Eye (tissue), 1 donor: Measurements from ENCODE around the gene DLST.
A peak's percentile ranks its signal among the peaks of the same experiment; 100 is the strongest.

Experiments
- DNase-seq: peaks from one replicate; pipeline ENCODE4 v3.0.0-alpha.2; 2015

DLST gene

DNA sequence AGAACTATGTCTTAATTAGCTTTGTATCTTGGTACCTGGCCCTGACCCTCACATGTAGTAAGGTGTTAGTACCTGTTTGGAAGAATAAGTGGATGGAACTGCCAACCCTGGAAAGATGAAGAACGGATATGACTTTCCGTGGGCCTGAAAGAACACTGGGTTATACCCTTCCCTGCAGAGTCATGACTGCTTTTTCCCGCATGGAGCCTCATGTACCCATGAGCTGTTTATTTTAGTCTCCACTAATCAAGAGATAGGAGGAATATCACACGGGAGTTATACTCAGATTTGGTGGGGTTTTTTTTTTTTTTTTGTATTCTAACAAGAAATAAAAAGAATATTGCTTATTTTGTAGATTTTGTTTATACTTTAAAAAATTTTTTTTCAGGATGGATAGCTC, 15.9 kb downstream of the DLST start:
- no peak for DNase-seq

DNA sequence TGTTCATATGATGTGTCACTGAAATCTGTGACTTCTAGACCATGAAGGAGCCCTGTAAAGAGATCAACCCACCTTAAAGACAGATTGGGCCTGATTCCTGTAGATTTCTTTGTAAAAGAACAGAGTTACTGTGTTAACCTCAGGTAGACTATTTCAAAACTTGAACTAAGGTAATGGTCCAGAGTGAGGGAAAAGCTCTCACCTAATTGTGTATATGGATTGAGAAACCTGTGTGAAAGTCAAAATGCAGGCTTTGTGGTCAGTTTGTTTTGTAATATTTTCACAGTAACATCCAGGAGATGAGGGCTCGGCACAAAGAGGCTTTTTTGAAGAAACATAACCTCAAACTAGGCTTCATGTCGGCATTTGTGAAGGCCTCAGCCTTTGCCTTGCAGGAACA, 16.4 kb downstream of the DLST start:
- no peak for DNase-seq

DNA sequence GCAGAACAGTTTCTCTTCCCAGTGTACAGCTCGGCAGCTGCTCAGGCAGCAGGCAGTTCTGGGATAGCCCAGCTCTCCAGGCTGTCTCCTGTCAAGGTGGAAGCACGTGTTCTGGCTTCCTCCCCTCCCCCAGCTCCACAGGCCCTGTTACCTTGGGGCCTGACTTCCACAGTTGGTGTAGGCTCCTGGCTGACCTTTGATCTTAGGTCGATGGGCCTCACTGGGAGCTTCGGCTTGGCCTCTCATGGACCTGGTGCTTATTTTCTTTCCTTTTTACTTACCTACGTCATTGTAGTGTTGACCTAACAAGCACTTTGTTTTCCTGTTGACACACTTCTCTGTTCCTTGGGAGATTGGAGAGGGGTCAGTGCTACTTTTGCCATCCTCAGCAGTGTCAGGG, 17.0 kb downstream of the DLST start:
- DNase-seq, result no peak

DNA sequence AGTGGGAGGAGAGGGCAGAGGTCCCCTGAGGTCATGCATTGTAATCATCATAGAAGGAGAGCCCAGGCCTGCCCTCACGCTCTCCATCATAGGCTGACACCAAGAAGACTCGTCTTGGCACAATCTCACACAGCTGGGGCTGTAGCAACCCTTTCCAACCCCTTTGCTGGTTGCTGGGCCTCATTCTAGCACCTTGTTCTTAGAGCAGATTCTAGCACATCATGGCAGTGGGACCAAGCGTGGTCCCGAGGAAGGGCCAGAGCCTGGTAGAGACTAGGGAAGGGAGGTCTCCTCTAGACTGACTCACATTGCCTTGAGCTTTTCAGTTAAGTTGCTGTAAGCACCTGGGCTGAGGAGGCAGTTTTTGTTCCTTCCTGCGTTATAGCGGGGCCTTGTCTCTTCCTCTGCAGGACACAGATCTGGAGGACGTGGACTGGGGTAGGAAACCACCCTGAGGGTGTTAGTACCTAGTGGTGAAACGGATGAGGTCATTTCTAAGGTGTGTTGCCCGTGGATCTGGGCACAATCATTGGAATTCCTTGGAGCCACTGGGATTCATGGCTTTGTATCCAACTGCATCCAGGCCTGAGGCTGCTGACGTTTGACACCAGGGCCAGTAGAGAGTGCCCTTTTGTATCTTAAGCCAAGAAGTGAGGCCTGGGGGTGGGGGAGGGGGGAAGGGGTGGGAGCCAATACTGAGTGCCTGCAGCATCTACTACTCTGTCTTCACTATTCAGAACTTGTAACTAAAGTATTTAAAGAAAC, 21.4 kb downstream of the DLST start:
- DNase-seq, result no peak

DNA sequence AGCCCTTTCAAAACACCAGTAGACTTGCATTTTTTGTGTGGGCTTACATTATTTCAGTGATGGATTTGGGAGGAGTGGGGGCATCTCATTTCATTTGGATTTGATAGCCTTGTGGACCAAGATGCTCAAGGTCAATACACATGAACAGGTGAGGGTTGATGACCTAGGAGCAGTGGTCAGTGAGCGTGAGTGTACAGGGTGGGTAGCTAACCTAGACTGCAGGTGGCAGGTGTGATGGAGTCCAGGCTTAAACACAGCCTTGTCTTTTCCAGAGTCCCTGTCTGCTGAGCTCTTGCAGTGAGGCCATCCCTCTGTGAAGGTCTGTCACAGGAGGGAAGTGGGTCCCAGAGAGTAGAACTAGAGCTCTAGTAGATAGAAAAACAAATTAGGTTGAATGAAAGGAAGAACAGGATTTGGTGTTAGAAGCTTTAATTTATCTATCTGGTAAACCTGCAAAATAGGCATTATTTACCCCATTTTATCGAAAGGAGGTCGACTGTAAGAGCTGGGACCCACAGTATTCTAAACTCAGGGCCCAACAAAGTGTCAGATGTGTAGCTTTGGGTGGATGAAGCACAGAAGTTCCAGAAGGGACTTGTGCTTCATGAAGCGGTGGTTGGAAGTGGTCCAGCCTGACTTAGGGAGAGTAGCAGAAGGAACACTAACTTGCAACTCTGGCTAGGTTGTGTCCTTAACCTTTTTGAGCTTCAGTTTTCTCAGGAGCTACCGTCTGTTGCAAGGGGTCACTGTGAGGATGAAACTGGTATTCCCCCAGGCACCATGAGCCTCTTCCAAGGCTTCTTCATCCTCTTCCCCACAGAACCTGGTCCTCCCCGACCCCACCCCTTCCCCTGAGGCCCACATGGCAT, 23.2 kb downstream of the DLST start:
- DNase-seq, result no peak

DNA sequence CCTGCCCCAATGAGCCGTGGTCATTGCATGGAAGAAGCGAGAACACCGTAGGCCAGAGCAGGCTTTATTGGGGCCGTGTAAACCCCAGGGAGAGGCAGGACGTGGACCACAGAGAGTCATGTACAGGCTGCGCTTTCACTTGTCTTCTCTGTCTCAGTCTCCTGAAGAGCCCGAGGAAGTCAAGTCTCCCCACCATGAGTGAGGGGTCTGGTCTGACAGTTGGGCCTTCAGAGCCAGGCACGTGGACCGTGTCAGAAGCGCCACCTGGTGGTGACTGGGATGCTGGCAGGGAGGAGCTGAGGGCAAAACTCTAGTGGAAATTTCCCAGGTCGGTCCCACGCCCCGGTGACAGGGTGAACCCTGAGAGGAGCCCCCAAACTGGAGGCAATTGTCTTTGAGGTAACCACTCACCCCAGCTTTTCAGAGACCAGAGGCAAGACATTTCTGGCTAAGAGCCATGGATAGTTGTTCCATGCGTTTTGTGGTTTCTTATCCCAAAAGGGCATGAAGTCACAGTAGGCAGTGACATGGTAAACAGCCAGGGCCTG, 24.0 kb downstream of the DLST start:
- DNase-seq, result peak; percentile 84

DNA sequence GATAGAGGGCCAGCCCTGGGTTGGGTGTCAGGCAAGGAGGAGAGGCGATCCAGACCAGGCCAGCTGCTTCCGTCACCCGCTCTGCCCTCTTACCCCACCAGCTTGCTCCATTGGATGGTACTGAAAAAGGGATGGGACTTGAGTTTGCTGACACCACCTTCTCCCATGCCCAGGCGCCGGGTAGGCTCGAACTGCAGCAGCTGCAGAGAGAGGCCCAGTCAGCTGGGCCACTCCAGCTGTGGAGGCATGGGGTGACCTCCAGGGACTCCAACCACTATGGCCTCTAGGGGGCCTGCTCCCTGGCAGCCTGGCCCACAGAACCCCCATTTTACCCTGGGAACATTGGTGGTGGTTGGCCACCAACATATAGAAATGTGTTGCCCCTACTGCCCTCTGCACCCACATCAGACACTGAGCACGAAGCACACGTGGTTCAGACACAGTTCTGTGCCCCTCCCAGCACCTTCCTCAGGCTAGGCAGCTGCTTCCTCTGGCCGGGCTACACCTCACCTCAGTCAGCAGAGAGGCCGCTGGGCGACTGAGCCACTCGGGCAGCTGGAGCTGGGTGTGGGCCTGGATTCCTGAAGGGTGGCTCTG, 25.3 kb downstream of the DLST start:
- no peak for DNase-seq

DNA sequence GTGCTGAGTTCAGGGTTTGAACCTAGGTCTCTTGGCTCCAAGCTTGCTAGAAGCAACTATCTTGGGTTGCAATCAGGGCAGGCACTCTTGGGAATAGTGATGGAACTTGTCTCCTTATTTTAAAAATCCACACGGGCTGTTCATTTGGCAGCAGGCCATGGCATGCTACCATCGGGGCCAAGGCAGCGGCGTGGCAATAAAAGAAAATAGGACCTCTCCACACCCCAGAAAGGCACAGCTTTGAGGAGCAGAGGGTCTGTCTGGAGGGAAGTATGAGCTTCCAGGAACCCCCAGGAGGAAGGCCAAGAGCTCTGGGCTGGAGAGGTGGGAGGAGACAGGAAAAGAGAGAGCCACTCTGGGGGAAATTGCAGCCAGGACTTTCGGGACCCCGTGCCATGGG, 26.0 kb downstream of the DLST start:
- no peak for DNase-seq

DNA sequence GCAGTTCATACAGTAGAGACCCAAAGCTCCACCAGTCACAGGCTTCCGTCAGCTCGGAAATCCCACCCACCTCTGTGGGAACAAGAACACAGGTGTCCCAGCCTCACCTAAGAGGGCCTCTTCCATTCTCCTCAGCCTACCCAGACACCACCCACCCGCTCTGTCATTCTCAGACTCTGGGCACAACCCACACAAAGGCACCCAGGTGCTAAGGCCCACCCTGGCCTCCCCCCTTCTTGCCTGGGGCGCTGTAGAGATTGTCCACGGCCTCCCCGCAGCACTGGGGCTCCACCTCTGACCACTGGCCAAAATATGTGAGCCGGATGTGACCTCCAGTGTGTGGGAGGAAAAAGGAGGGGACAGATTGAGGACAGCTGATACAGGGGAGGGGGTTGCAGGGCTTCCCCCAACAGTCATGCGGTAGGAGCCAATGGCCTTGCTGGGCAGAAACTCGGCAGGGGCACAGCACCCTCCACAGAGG, 27.2 kb downstream of the DLST start:
- no peak for DNase-seq

DNA sequence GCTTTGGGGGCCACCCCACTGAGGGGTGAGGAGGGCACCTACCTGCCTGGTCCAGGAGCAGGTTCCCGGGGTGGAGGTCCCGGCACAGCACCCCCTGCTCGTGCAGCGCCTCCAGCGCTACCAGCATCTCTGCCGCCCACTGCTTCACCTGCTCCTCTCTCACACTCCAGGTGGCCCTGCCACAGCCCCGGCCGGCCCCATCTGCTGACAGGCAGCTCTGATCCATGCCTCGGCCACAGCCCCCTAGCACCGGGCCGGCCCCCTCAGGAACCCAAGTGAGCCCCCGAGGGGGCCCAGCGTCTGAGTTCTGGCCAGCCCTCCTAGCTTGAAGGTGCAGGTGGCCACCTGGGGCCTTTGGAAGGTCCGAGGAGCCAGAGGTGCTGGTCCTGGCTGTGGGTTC, 27.8 kb downstream of the DLST start:
- DNase-seq, result no peak

DNA sequence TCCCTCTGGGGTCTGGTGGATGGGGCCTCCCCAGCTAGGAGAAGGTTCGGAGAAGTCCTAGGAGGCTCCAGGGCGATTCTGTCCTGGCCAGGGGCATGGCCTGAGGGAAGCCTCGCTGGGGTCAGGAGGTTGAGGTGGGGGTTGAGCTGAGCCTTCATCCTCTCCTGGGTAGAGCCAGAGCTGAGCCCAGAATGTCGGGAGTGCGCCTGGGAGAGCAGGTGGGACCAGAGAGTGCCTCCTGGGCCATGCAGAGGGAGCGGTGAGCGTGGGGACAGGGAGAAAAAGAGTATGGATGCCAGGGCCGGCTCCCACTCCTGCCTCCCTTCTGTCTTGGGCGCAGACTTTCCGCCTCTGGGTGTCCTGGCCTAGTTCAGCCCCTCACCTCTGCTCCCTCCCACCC, 28.2 kb downstream of the DLST start:
- DNase-seq, result no peak

DNA sequence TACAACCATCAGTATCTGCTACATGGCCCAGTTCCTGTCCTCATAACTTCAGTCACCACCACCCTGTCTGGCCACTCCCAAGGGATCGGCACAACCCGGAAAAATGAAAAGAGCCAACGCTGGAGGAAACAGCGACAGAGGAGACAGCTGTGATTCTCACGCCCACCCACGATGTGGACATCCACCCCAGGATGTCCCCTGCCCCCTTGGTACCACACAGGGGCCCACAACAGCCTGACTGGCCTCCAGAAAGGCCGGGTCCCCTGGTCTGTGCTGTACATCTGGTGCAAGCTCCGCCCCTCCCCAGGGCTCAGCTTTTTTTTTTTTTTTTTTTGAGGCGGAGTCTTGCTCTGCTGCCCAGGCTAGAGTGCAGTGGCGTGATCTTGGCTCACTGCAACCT, 28.8 kb downstream of the DLST start:
- no peak for DNase-seq

DNA sequence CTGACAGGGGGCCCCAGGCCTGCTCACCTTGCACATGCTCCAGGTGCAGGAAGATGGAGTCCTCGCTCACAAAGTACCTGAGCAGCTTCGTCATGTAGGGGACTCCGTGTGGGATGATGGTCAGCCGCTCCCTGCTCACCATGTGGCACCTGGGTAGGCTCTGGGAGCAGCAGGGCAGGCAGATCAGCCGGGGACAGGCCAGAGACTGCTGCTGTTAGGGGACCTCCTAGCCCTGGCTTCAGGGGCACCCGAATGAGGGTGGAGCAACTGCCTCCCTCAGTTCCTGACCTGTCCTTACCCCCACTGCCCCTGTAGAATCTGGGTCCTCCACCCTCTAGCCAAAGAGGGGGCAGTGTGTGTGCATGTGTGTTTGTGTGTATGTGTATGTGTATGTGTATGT, 29.5 kb downstream of the DLST start:
- DNase-seq, result no peak

DNA sequence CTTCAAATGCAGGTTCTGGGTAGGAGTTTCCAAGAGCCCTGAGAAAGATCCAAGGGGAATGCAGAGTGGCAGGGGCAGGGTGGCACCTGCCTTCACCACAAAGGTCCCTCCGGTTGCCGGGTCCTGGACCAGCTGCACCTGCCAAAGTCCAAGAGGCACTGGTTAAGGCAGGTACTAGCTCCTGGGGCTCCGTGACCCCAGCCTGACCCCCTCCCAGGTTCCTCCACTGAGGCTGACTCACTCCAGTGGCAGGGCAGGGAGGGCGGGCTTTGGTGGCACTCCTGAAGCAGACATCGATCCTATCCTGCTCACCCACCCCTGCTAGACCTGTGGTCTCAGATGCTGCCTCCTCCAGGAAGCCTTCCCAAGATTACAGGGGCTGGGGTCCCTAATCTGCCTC, 30.0 kb downstream of the DLST start:
- no peak for DNase-seq

DNA sequence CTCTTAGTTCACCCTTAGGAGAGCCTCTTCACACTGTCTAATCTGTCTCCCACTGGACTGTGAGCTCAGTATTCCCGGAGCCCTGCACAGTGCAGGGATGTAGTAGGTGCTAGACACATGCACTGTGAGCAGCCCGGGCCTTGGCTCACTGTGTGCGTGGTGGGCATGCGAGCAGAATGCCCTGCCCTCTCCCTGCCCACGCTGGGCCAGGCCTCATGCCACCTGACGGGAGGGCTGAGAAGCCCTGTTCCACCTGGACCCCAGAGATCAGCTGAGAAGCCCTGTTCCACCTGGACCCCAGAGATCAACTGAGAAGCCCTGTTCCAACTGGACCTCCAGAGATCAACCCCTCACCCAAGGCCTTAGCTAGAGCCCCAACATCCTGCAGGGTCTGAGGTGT, 30.4 kb downstream of the DLST start:
- DNase-seq, result no peak

DNA sequence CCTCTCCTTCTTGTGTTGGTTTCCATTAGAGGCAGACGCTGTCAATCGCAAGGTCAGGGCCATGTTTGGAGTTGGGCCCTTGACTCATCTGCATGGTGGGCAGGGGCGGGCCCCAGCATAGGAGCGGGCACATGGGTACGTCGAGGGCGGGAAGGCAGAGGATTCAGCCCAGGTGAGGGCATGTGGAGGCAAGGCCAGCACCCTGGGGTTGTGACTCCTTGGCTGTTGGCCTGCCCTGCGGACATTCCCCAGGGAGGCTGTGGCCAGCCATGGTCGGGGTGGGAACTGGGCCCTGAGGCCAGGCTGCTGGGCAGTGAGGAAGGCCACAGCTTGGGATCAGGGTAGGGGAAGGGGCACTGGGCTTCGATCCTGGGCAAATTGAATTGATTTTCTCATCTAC, 31.1 kb downstream of the DLST start:
- no peak for DNase-seq

DNA sequence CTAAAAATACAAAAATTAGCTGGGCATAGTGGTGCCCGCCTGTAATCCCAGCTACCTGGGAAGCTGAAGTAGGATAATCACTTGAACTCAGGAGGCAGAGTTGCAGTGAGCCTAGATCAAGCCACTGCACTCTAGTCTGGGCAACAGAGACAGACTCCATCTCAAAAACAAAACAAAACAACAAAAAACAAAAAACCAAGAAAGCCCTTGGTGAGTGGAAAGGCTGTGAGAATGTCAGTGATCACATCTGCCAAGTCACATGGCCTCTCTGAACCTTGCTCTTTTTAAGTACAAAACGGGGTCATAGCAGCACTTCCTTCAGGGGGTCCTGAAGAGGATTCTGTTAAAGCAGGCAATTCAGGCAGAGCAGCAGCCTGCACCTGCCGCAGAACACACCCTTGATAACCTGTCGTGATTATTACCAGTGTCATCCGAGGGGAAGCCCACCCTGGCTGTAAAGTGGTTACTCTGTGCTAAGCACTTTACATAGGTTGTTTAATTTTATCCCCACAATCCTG, 31.7 kb downstream of the DLST start:
- DNase-seq, result no peak

DNA sequence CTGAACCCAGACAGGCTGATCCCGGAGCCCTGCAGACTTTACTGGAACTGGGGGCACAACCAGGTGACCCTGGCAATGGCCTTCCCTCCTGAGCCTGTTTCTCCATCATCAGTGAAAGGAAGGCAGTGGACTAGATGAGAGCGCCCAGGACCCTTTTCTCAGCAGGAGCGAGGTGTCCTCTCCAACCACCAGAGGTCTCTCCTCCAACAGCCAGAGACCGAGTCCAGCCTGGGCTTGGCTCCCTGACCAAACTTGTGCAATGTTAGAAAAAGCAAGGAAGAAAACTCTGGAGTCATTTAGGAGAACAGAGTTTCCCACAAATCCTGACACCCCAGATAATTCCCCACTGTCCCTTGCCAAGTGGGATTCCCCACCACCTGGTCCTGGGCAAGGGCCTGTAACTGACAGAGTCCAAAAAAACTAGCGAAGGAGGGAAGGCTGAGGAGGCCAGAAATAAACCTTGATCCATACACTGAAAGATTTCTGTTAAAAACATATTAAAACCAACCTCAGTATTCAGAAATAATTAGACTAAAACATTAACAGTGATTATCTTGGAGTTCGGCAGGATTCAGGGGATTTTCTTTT, 32.4 kb downstream of the DLST start:
- DNase-seq, result peak; percentile 78

DNA sequence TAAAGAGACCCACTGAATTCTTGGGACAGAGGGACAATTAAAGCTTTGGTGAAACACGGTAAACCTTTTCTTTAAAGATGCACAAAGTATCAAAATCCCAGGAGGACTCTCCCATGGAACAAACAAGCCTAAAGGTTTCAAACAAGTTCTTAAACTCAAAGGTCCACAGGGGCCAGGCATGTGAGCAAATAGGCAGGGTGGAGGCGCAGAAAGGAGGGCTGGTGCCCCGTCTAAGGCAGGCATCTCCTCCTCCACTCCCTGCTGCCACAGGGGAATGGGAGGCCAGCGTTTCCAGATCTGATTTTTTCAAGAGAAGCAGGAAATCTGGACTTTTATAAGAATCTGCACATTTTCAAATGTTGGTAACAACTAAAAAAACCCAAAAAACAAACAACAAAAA, 33.7 kb downstream of the DLST start:
- no peak for DNase-seq

DNA sequence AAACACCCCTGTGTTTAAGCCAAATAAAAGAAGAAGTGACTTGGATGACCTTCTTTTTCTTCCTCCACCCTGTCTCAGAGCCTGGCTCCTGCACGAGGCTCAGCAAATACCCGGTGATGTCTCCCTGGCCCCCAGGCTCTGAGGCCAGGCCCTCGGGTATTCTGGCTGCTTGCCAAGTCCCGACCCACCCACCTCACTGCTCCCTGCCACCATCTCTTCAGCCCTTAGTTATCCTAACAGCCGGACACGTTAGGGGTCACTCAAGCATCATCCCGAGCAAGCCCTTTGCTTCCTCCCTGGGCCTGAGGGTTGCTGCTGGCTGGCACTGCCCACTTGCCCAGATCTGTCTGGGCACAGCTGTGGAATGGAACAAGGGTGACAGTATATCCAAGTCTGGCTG, 34.1 kb downstream of the DLST start:
- no peak for DNase-seq

DNA sequence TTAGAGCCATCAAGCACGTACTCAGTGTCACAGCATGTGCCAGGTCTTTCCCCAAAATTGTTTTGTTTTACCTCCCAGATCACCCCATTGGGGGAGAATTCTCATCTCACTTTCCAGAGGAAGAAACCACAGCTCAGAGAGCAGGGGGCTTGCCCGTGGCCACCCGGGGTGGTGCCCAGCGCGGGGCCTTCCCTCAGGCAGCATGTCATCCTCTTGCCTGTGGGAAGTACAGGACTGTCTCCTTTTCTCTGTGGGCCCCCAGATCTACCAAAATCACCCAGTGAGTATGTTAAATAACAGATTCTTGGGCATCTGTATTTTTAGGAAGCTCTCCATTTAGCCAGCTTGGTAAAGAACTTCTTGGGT, 35.4 kb downstream of the DLST start:
- DNase-seq, result no peak

DNA sequence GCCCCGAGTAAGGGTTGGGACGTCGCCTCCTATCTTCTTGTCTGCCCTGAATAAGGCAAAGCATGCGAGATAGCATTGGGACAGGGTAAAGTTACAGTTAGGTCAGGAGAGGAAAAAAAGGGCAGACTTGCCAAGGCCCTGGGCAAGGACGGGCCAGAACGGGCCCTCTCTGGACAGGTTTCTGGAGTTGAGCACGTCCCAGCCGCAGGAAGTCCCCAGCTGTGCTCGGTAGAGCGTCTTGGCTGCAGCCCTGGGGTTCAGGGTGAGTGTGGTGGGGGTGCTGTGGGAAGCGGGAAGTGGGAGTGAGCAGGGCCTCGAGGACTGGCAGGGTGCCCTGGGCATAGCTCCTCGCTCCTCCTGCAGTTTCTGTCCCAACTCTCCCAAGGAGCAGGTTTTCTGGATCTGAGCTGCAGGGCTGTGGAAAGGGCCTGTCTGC, 35.9 kb downstream of the DLST start:
- DNase-seq, result no peak

DNA sequence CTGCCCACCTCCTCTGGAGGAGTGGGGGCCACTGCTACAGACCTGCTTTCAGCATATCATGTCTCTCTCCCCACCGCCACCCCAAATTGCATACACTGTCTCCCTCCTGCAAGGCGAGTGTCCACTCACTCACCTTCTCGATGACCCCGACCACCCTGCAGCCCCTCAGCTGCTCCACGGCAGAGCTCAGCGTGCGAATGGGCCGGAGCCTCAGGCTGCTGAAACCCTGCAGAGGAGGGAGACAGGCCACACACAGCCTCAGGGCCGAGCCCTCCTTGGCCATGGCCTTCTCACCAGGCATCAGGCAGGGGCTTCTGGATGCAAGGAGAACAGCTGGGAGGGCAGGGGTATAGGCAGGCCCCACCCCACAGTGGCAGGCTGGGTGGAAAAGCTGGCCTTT, 36.7 kb downstream of the DLST start:
- no peak for DNase-seq
